ENCODE data around the gene FRMD1. TPM values are rescaled to one million over a fixed set of nuclear protein-coding genes. Genes with fewer than 3 reads are reported as not detected.

The FRMD1 gene
- total RNA-seq, 4 donors from 2014 or later, result 9.9 to 14.4 (median 12.5) TPM

GRCh38 chr6:168046696-168047095 lies 32.3 kb downstream of the FRMD1 start:
- TF ChIP-seq EP300 (IDR thresholded peaks at IDR 0.05) (no peak), CTCF (IDR thresholded peaks at IDR 0.05) (no peak)
- WGBS, 2 donors, result 95 to 96% methylated on average over 3 of the region's 3 CpGs

GRCh38 chr6:168045706-168046620 lies 33.0 kb downstream of the FRMD1 start:
- 68 to 69% methylated on average over 19 to 20 of the region's 20 CpGs for WGBS, 2 donors
- H3K4me3 ChIP-seq, result no peak overlapping the region
- H3K27ac ChIP-seq, result no peak overlapping the region
- no peaks in the 10 kb centered on the region for H3K4me1 ChIP-seq
- TF ChIP-seq POLR2A (IDR thresholded peaks at IDR 0.05), result no peak
- no peak for TF ChIP-seq CTCF (IDR thresholded peaks at IDR 0.05)
- TF ChIP-seq EP300 (IDR thresholded peaks at IDR 0.05), result no peak
- no peaks in the 10 kb centered on the region for H3K27me3 ChIP-seq
- no peak for DNase-seq (ENCODE audit: low spot score in 2 of 2)
- no peaks in the 10 kb centered on the region for H3K36me3 ChIP-seq
- H3K9me3 ChIP-seq, result peaks cover 0 to 12% (median 0%) of the 10 kb centered on the region in 4 donors

More at GRCh38 chr6:168046696-168047095, 32.3 kb downstream of the FRMD1 start:
- Histone ChIP-seq H3K4me1 (no peaks in the 10 kb centered on the region), H3K27me3 (no peaks in the 10 kb centered on the region), H3K9me3 (peaks cover 0 to 5% (median 0%) of the 10 kb centered on the region in 4 donors), H3K27ac (no peak overlapping the region), H3K4me3 (no peak overlapping the region), H3K36me3 (no peaks in the 10 kb centered on the region)
- no peak for DNase-seq (ENCODE audit: low spot score in 2 of 2)

GRCh38 chr6:168045141-168045691 lies 33.8 kb downstream of the FRMD1 start:
- no peak for DNase-seq (ENCODE audit: low spot score in 2 of 2)
- H3K4me3 ChIP-seq, result no peak overlapping the region
- no peaks in the 10 kb centered on the region for H3K27me3 ChIP-seq
- no peaks in the 10 kb centered on the region for H3K4me1 ChIP-seq
- H3K27ac ChIP-seq, result no peak overlapping the region
- TF ChIP-seq POLR2A (IDR thresholded peaks at IDR 0.05) (no peak), CTCF (IDR thresholded peaks at IDR 0.05) (no peak), EP300 (IDR thresholded peaks at IDR 0.05) (no peak)
- peaks cover 0 to 20% (median 0%) of the 10 kb centered on the region in 4 donors for H3K9me3 ChIP-seq
- H3K36me3 ChIP-seq, result no peaks in the 10 kb centered on the region
- 91 to 95% methylated on average over 18 to 19 of the region's 19 CpGs for WGBS, 2 donors

- Histone ChIP-seq H3K4me1 (no peaks in the 10 kb centered on the region), H3K27me3 (no peaks in the 10 kb centered on the region), H3K27ac (no peak overlapping the region), H3K9me3 (peaks cover 0 to 26% (median 4%) of the 10 kb centered on the region in 4 donors), H3K36me3 (no peaks in the 10 kb centered on the region), H3K4me3 (no peak overlapping the region)
- DNase-seq (ENCODE audit: low spot score in 2 of 2), result no peak
- no peak for TF ChIP-seq POLR2A (IDR thresholded peaks at IDR 0.05)
- TF ChIP-seq EP300 (IDR thresholded peaks at IDR 0.05), result no peak
- TF ChIP-seq CTCF (IDR thresholded peaks at IDR 0.05), result no peak
- WGBS, 2 donors, result 92 to 94% methylated on average over 16 to 18 of the region's 28 CpGs
Measured at GRCh38 chr6:168044521-168045130, 34.4 kb downstream of the FRMD1 start.
